Measurements from ENCODE around the gene ZNF423.

ZNF423 gene

DNA sequence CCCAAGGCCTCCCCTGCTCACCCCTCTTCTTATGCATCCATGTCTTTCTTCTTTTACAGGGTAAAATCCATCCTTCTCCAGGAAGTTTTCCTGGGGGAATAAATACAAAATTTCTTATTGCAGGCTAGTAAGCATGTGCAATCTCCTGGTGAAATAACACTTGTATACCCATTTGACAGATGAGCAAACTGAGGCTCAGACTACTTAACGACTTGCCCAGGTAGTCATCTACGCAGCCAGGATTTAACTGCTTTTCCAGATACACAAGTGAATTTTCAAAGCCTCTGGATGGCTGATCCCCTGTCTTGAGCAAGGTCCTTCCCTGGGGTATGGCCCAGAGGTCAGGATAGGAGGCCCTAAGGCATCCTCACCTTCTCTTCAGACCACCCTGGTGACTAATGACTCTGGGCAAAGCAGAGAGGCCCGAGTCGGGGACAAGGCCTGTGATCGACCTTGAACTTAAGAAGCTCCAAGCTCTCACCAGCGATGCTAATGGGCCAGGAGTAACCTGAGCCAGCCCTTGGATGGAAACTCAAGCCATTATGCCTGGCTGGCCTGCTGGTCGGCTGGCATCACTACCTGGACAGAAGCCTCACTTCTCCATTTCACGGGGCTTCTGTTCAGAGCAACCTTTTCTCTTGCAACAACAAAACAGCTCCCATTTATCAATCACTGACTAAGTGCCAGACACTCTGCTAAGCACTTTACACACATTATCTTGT, 33.1 kb downstream of the ZNF423 start:
- no peak overlapping the region for H3K9ac ChIP-seq (ENCODE audit: low read depth, low read length)
- H3K27me3 ChIP-seq (ENCODE audit: insufficient read depth, low read length) = no peaks in the 10 kb centered on the region
- H3K9me3 ChIP-seq (ENCODE audit: insufficient read depth, low read depth, low read length) = no peaks in the 10 kb centered on the region
- H3K27ac ChIP-seq (ENCODE audit: low read depth, low read length) = no peak overlapping the region
- no peak overlapping the region for H3K4me3 ChIP-seq (ENCODE audit: low read length)
- 87% methylated on average over 8 of the region's 8 CpGs for whole genome bisulfite sequencing
- peaks cover 47% of the 10 kb centered on the region for H3K4me1 ChIP-seq (ENCODE audit: insufficient read depth, low read length)
- H3K36me3 ChIP-seq (ENCODE audit: insufficient read depth, low read length) = peaks cover 10% of the 10 kb centered on the region; the same call in 1 of the 2 replicates

GRCh38 chr16:49821614-49822282, 34.2 kb downstream of the ZNF423 start:
- Histone ChIP-seq H3K9me3 (ENCODE audit: insufficient read depth, low read depth, low read length) (no peaks in the 10 kb centered on the region), H3K27ac (ENCODE audit: low read depth, low read length) (peak overlapping the region; percentile 71; the same call in 1 of the 2 replicates), H3K9ac (ENCODE audit: low read depth, low read length) (no peak overlapping the region), H3K27me3 (ENCODE audit: insufficient read depth, low read length) (no peaks in the 10 kb centered on the region), H3K4me1 (ENCODE audit: insufficient read depth, low read length) (peaks cover 41% of the 10 kb centered on the region), H3K4me3 (ENCODE audit: low read length) (no peak overlapping the region), H3K36me3 (ENCODE audit: insufficient read depth, low read length) (peaks cover 10% of the 10 kb centered on the region; the same call in 1 of the 2 replicates)
- WGBS = 59% methylated on average over 13 of the region's 13 CpGs

GRCh38 chr16:49821156-49821555, 34.8 kb downstream of the ZNF423 start:
- Histone ChIP-seq H3K4me3 (ENCODE audit: low read length) (no peak overlapping the region), H3K9ac (ENCODE audit: low read depth, low read length) (no peak overlapping the region), H3K36me3 (ENCODE audit: insufficient read depth, low read length) (peaks cover 10% of the 10 kb centered on the region; the same call in 1 of the 2 replicates), H3K27me3 (ENCODE audit: insufficient read depth, low read length) (no peaks in the 10 kb centered on the region), H3K27ac (ENCODE audit: low read depth, low read length) (peak overlapping the region; percentile 71; the same call in 1 of the 2 replicates), H3K9me3 (ENCODE audit: insufficient read depth, low read depth, low read length) (no peaks in the 10 kb centered on the region), H3K4me1 (ENCODE audit: insufficient read depth, low read length) (peaks cover 36% of the 10 kb centered on the region)
- WGBS = 89% methylated on average over 9 of the region's 9 CpGs

DNA sequence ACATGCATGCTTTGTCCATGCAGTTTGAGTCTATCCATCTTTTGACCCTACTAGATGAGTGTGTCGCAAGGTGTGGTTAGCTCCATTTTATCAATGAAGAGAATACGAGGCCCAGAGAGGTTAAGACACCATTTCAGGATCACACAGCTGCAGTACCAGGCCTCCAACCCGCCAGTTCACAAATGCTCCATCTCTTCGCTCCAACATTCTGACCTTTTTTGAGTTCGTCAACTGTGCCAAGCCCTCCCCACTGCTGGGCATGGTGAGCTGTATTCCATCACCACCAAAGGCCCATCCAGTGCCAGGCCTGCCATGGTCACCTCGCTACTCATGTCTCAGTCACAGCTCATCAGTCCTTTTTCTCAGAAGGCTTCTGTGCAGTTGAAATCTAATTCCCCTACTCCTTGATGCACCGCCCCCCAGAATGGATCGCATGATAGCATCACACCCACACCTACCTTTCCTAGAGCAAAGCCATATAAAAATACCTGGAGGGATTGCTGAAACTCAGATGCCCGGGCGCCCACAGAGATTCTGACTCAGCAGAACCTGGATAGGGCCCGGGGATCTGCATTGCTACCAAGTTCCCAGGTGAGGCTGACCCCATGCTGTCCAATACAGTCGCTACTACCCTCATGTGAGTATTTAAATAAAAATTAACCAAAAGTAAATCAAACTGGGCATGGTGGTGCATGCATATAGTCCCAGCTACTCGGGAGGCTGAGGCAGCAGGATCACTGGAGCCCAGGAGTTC, 38.0 kb downstream of the ZNF423 start:
- no peaks in the 10 kb centered on the region for H3K27me3 ChIP-seq (ENCODE audit: insufficient read depth, low read length)
- no peak overlapping the region for H3K9ac ChIP-seq (ENCODE audit: low read depth, low read length)
- H3K36me3 ChIP-seq (ENCODE audit: insufficient read depth, low read length) = peaks cover 16% of the 10 kb centered on the region; the same call in 1 of the 2 replicates
- no peak overlapping the region for H3K27ac ChIP-seq (ENCODE audit: low read depth, low read length)
- H3K4me1 ChIP-seq (ENCODE audit: insufficient read depth, low read length) = peaks cover 16% of the 10 kb centered on the region
- 96% methylated on average over 13 of the region's 13 CpGs for WGBS
- H3K9me3 ChIP-seq (ENCODE audit: insufficient read depth, low read depth, low read length) = no peaks in the 10 kb centered on the region
- no peak overlapping the region for H3K4me3 ChIP-seq (ENCODE audit: low read length)

- H3K9ac ChIP-seq (ENCODE audit: low read depth, low read length) = no peak overlapping the region
- H3K36me3 ChIP-seq (ENCODE audit: insufficient read depth, low read length) = peaks cover 16% of the 10 kb centered on the region; the same call in 1 of the 2 replicates
- H3K9me3 ChIP-seq (ENCODE audit: insufficient read depth, low read depth, low read length) = no peaks in the 10 kb centered on the region
- no peaks in the 10 kb centered on the region for H3K27me3 ChIP-seq (ENCODE audit: insufficient read depth, low read length)
- no peak overlapping the region for H3K4me3 ChIP-seq (ENCODE audit: low read length)
- H3K27ac ChIP-seq (ENCODE audit: low read depth, low read length) = no peak overlapping the region
- WGBS = 92% methylated on average over 8 of the region's 8 CpGs
- H3K4me1 ChIP-seq (ENCODE audit: insufficient read depth, low read length) = peaks cover 23% of the 10 kb centered on the region
Measured at GRCh38 chr16:49816875-49817274, 39.0 kb downstream of the ZNF423 start.

DNA sequence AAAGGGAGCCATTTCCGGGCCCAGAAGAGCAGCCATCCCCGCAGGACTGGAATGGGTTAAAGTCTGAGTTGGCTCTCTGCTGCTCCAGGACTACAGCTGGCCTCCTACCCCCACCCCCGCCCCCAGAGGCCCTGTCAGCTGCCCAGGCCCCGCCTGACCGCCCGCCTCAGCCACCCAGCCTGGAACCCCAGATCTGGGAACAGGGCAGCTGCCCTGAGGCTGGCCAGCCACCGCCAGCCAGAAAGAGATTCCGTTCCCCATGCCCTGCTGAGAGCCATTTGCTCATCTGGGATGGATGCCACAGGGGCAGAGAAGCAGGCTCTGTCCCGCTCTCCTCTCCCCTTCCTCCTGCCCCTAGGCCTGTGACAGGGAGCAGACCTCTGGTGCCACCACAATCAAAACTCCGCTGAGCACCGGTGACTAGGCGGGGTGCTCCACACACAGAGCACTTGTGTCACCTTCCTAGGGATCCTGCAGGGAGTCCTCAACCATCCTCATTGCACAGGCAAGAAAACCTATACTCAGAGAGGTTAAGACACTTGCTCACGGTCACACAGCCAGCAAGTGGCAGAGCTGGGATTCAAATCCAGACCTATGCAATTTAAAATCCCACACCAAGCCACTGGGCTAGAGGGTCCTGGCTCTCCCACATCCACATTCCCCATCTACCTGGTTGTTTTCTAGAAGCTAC, 44.1 kb downstream of the ZNF423 start:
- 49% methylated on average over 13 of the region's 13 CpGs for WGBS
- Histone ChIP-seq H3K9me3 (ENCODE audit: insufficient read depth, low read depth, low read length) (no peaks in the 10 kb centered on the region), H3K27me3 (ENCODE audit: insufficient read depth, low read length) (no peaks in the 10 kb centered on the region), H3K9ac (ENCODE audit: low read depth, low read length) (no peak overlapping the region), H3K4me1 (ENCODE audit: insufficient read depth, low read length) (peaks cover 23% of the 10 kb centered on the region), H3K36me3 (ENCODE audit: insufficient read depth, low read length) (peaks cover 6% of the 10 kb centered on the region; the same call in 1 of the 2 replicates), H3K27ac (ENCODE audit: low read depth, low read length) (peak overlapping the region; percentile 52; the same call in 1 of the 2 replicates), H3K4me3 (ENCODE audit: low read length) (no peak overlapping the region)

DNA sequence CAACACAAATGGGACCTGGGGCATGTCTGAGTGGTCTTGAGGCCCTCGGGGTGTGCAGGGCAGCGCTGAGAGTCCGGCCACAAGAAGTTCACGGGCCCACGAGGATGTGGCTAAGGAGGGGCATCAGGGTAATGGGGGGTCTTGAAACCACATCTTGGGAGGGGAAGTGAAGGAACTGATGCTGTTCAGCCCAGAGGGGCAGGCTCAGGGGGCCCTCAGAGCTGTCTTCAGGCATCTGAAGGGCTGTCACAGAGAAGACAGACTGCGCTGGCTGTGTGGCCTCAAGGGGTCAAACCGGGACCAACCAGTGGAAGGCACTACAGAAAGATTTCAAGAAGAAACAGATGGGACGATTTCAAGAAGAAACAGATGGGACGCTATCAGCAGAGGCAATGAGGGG, 45.1 kb downstream of the ZNF423 start:
- H3K4me1 ChIP-seq (ENCODE audit: insufficient read depth, low read length) = peaks cover 23% of the 10 kb centered on the region
- H3K9me3 ChIP-seq (ENCODE audit: insufficient read depth, low read depth, low read length) = no peaks in the 10 kb centered on the region
- H3K27me3 ChIP-seq (ENCODE audit: insufficient read depth, low read length) = no peaks in the 10 kb centered on the region
- WGBS = 90% methylated on average over 9 of the region's 9 CpGs
- H3K36me3 ChIP-seq (ENCODE audit: insufficient read depth, low read length) = peaks cover 6% of the 10 kb centered on the region; the same call in 1 of the 2 replicates
- no peak overlapping the region for H3K27ac ChIP-seq (ENCODE audit: low read depth, low read length)
- no peak overlapping the region for H3K9ac ChIP-seq (ENCODE audit: low read depth, low read length)
- H3K4me3 ChIP-seq (ENCODE audit: low read length) = no peak overlapping the region

GRCh38 chr16:49809561-49809960, 46.4 kb downstream of the ZNF423 start:
- Histone ChIP-seq H3K4me3 (ENCODE audit: low read length) (no peak overlapping the region), H3K36me3 (ENCODE audit: insufficient read depth, low read length) (no peaks in the 10 kb centered on the region), H3K9ac (ENCODE audit: low read depth, low read length) (no peak overlapping the region), H3K9me3 (ENCODE audit: insufficient read depth, low read depth, low read length) (no peaks in the 10 kb centered on the region), H3K27me3 (ENCODE audit: insufficient read depth, low read length) (no peaks in the 10 kb centered on the region), H3K27ac (ENCODE audit: low read depth, low read length) (no peak overlapping the region), H3K4me1 (ENCODE audit: insufficient read depth, low read length) (peaks cover 23% of the 10 kb centered on the region)
- 89% methylated on average over 8 of the region's 8 CpGs for WGBS

DNA sequence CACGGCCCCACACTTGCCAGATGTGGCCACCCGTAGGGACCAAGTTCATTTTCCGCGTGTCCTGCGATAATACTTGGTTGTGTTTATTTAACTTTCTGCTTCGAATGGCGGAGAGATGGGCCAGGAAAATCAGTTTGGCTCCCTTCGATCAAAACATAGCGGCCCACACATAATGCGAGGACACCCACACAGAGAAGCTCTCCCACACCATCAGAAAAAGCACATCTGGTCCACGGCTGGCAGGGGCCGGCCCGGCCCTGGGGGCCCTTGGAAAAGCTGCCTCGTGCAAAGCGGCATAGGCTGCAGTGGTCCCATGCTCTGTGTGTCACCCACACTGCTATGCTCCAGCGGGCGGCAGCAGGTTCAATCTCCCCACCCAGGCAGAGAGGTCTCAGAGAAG, 46.9 kb downstream of the ZNF423 start:
- Histone ChIP-seq H3K4me1 (ENCODE audit: insufficient read depth, low read length) (peaks cover 23% of the 10 kb centered on the region), H3K27me3 (ENCODE audit: insufficient read depth, low read length) (no peaks in the 10 kb centered on the region), H3K27ac (ENCODE audit: low read depth, low read length) (no peak overlapping the region), H3K9ac (ENCODE audit: low read depth, low read length) (no peak overlapping the region), H3K9me3 (ENCODE audit: insufficient read depth, low read depth, low read length) (no peaks in the 10 kb centered on the region), H3K36me3 (ENCODE audit: insufficient read depth, low read length) (no peaks in the 10 kb centered on the region), H3K4me3 (ENCODE audit: low read length) (no peak overlapping the region)
- WGBS = 95% methylated on average over 17 of the region's 17 CpGs

DNA sequence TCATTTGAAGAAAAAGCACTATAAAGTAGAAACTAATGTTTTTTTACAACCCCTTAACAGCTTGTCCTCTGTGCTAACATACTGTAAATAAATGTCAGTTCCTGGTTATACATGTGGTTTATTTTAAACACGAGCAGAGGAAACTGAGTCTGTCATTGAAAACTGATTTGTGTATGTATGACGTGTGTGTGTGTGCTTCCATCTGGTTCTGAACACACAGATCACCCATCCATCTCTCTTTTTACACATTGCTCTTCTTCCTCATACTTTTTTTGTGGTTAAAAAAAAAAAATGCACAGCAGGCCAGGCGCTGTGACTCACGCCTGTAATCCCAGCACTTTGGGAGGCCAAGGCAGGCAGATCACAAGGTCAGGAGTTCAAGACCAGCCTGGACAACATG, 49.5 kb downstream of the ZNF423 start:
- Histone ChIP-seq H3K9me3 (ENCODE audit: insufficient read depth, low read depth, low read length) (no peaks in the 10 kb centered on the region), H3K4me3 (ENCODE audit: low read length) (no peak overlapping the region), H3K4me1 (ENCODE audit: insufficient read depth, low read length) (peaks cover 10% of the 10 kb centered on the region; the same call in 1 of the 2 replicates), H3K27ac (ENCODE audit: low read depth, low read length) (no peak overlapping the region), H3K27me3 (ENCODE audit: insufficient read depth, low read length) (no peaks in the 10 kb centered on the region), H3K36me3 (ENCODE audit: insufficient read depth, low read length) (no peaks in the 10 kb centered on the region), H3K9ac (ENCODE audit: low read depth, low read length) (no peak overlapping the region)
- 93% methylated on average over 3 of the region's 4 CpGs for WGBS
